Eye (tissue), 1 donor: ENCODE data around the gene RBMS1.

Experiments used
- DNase-seq: peaks from one replicate; pipeline ENCODE4 v3.0.0-alpha.2; 2015

RBMS1 gene, protein sequence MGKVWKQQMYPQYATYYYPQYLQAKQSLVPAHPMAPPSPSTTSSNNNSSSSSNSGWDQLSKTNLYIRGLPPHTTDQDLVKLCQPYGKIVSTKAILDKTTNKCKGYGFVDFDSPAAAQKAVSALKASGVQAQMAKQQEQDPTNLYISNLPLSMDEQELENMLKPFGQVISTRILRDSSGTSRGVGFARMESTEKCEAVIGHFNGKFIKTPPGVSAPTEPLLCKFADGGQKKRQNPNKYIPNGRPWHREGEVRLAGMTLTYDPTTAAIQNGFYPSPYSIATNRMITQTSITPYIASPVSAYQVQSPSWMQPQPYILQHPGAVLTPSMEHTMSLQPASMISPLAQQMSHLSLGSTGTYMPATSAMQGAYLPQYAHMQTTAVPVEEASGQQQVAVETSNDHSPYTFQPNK

DNA sequence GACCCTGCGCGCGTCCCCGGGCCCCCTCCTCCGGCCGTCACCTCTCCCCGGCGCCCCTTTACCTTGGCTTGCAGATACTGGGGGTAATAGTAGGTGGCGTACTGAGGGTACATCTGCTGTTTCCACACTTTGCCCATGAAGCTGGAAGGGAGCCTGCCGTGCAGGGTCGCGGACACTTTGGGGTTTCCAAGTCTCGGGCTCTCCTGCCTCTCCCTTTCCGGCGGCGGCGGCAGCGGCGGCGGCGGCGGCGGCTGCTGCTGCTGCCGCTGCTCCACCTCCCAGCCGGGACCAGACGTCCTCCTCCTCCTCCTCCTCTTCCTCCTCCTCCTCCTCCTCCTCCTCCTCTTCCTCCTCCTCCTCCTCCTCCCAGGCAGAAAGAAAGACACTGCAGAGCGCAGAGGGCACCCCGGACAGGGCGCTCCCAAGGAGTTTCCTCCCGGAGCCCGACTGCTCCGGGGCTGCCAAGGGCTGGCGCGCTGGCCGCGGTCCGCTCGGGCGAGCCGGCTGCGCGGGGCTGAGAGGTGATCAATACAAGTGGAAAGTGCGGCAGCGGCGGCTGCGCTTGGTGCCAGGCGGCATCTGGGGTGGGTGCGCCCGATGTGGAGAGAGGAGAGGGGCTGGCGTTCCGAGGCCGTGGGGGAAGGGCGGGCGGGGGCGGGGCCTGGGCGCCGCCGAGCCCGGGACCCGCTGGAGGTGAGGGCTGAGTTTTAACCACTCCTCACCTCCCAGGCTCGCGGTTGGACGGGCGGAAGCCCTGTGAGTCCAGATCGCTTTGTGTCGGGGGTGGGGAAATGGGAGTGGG, at the start of gene RBMS1:
Gene RBMS1 (minus strand): TSS at position 581 of the 802 bp plus-strand sequence. CDS start 444 bp downstream, at position 137.
- peak; percentile 90 for DNase-seq

DNA sequence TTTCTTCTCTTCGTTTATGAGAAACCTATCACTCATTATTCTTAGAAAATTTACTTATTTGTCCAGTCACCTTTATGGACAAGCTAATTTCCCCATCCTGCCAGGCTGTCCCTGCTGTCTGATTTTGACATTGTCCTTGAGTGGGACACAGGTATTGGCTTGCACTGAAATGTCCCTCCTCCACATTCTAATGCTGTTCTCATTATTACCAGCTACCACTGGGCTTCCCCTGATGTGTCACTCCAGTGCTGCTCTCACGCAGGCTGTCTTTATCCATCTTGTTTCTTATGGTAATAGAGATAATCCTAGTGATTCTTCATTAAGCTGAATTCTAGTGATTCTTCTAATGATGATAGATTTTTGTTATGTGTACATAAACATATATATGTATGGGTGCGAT, 48.1 kb upstream of the RBMS1 start:
- no peak for DNase-seq

DNA sequence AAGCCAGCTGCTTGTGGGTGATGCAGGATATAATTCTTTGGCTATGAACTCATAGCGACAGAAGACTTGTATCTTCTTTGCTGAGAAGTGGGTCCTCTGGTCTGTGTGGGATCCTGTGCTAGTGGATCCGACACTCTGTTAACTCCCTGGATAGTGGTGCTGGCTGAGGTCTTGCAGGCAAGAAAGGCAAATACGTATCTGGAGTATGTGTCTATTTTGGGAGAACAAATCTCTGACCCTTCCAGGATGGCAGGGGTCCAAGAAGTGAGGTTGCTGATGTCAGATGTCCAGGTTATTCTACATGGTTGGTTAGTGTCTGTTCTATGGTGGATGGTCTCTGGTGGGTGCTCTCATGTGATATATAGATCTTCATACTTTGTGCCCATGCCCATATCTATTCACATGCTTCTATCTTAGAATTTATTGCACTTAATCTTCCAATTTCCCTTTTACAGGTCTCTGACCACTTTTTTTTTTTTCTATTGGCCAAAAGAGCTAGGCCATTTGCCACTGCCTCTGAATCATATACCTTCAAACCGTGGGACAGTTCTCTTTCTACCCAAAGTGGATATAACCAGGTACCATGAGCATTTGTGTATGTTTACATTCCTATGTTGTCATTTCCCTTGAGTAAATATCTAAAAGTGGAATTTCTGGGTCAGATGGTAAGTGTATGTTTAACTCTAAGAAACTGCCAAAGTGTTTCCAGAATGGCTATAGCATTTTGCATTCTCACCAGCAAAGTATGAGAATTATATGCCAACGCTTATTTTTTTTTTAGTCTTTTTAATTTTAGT, 45.1 kb upstream of the RBMS1 start:
- no peak for DNase-seq

DNA sequence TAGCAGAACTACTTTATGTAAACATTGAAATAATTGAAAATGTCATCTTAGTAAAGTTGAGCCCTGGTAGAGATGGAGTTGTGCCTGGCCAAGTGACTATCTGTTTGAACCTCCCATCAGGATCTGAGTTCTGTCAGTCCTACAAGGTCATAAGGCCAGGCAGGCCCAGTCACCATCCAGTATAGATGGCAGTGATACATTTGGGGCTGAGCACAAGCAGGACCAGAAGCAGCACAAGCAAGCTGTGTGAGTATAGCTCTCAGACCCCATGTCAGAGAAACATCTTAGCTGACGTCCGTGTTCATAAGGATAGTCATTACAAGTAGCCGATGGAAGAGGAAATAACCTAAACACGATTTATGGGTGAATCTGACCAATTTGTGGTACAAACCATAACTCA, 44.5 kb upstream of the RBMS1 start:
- no peak for DNase-seq

DNA sequence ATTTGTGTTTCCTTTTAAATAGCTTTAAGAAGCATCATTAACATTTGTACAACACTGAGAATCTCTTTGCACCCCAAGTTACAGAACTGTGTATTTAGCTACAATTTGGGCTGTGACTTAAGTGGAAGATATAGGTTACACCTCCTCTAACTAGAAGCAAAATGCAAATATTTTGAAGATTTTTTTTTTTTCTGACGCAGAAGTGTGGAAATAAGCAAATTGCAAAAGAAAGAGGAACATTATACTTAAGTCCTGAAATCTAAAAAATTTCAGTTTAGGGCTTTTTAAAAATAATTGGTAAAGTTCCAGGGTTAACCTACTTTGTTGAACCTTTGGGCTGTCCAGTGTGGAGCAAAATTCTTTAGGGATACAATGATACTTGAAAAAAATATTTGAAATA, 41.4 kb upstream of the RBMS1 start:
- DNase-seq: no peak

DNA sequence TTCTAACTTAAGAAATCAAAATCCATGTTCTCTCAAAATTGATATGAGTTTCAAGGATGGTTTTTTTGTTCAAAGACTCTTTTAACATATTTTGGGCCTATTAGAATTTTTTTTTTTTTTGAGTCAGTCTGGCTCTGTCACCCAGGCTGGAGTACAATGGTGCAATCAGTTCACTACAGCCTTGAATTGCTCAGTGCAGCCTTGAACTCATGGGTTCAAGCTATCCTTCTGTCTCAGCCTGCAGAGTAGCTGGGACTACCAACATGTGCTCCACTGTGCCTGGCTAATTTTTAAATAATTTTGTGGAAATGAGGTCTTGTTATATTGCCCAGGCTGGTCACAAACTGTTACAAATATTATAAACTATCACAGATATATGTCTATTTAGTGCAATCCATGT, 40.6 kb upstream of the RBMS1 start:
- DNase-seq: no peak

DNA sequence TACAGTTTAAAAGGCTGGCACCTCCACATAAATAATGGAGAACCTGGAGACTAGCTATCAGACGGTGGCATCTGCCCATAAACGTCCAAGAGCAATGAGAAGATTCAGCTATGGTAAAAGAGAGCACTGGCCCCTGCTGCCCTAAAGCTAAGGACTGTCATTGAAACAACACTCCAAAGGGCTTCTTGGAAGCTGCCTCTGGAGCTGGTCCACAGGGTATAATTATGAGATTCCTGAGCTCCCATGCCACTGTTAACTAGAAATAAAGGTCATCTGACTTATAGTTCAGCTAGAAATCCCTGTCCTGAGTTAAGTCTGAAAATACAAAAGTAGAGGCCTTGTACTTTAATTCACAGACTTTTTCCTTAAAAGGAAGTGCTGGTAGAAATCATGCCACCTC, 39.9 kb upstream of the RBMS1 start:
- DNase-seq: no peak

DNA sequence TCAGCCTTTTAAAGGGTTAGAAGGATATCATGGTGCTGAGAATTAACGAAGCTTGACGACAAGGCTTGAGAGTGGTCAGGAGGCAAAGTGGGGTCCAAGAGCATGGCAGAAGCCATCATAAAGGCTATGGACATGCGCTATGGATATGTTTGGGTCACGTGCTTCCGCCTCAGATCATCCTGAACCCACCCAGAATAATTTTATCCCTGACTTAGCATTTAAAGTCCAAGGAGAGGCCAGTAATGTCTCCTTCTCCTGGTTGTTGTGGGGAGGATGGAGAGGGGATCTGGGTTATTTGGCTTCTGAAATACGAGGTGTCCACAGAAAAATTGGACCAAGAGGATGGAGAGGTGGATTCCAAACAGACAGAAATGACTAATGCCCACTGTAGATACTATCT, 38.8 kb upstream of the RBMS1 start:
- no peak for DNase-seq

DNA sequence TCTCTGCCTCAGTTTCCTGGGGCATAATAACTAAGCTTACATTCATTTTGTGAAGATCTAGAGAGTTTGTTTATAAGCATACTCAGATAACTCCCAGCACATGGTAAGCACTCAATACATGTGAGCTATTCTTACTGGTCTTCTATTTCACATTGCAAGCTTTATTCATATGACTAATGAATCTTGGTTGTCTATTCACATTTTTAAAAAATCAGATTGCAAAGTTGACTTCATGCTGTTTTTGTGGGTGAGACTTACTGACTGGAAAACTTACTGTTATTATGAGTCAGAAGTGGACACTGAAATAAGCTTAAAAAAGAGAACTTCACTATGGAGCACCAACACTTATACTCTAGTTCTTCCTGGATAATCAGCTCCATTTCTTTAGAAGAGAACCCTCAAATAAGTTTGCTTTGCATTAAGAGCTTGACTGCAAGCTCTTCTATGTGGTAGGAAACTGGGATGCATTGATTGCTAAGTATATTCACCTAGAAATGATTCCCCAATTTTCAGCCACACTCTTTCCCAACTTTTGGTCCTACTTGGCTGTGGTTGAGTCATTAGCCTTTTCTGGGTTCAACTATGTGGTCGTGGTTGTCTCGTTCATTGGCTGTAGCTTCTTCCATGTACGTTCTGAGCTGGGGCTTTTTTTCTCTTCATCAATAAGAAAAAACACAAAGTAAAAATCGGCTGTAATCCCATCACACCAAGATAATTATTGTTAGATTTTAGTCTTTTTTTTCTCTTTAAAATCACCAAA, 29.5 kb upstream of the RBMS1 start:
- DNase-seq: no peak

DNA sequence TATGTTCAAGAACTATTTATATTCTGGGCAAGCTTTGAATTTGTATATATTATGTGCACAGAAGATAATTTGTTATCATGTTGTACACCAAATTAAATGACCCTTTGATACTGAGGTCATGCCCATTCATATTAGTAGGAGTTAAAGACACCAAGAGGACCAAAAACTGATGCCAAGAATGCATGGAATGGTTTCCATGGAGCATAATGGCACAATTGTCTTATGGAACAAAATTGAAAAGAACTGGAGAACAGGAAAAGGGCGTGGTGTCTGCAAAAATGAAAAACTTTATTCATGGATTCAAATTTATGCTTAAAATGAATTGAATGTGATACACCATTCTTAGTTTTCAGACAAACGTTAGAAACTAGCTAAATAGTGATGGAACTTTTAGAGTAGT, 24.1 kb upstream of the RBMS1 start:
- DNase-seq: no peak

DNA sequence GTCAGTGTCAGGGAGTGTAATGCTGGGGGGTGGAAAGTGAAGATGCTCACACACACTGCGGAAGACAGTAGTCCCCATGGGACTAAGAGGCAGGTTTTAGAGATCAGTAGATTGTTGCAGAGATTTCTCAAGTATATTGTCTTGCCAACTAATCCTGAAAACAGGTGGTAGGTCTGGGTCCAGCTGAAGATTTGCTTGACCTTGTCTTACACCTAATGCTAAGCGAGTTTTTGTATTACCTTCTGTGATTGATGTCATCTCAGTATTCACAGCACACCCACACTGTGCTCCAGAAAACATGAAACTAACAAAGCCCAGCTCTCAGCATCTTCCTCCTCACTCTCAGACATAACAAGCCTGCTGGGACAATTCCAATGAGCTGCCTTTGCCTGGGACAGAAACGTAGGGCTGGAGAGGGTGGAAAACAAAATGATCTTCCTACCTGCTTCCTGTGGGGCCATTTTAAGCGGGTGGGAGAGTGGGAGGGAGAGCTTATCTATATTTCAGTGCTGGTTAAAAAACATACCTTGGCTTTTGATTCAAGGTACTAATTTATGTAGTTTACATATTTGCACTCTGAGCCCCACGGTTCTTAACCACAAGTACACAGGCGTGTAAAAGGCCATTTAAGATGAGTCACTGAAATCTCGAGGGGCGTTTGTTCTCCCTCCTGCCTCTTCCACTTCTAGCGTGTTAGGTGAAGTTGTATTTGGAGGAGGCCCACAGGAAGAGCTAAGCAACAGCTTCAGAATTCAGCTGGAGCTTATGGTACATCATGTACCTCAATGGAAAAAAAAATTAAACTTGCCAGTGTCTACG, 23.1 kb upstream of the RBMS1 start:
- no peak for DNase-seq

DNA sequence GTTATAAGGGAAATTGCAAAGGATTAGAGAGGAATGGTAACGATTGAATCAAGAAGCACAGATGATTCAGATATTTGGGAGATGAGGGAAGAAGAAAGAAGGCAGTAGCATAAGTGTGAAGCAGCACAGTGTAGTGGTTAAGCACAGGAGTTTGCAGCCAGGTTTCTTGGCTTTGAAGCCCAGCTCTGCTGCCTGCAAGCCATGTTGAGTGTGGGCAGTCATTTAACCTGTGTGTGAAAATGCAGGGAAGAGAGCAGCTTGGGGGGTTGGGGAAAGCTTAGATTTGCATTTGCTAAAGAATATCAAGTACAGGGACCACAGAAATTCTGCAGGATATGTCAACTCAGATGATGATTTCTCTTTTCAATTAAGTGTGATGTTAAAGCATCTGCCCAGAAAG, 21.5 kb upstream of the RBMS1 start:
- DNase-seq: no peak

DNA sequence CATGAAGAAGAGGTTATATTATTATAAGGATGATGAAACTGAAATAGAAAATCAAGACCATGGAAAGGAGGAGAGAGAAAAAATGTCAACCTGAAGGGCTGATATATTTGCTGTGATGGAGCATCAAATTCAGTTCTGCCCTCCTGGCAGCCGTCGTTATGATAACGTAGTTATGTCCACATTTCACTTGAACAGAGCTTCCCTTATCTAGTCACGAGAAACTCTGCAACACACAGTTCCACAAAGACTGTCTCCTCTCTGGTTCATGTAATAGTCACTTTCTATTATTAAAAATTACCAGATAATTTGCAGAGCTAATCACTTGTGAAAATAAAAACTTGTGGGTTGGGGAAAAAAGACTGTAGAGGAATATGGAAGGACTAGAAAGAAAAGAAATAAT, 19.5 kb upstream of the RBMS1 start:
- DNase-seq: no peak

DNA sequence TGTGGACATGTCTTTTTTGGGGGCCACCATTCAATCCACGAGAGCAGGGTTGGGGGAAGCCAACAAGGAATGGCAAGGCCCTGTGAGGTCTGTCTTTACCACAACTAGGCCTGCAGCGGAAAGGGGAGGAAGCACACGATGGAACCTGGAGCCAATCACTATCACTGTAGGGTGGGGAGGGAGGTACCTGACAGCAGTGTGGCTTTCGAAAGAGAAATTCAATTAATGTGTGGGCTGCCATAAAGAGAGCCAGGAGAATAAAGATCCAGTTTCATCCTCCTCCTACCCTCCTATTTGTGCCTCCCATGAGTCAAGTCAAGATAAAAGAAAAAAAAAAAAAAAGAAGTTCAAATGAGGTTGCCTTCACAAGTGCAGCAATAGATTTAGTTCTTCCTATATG, 18.9 kb upstream of the RBMS1 start:
- DNase-seq: no peak

DNA sequence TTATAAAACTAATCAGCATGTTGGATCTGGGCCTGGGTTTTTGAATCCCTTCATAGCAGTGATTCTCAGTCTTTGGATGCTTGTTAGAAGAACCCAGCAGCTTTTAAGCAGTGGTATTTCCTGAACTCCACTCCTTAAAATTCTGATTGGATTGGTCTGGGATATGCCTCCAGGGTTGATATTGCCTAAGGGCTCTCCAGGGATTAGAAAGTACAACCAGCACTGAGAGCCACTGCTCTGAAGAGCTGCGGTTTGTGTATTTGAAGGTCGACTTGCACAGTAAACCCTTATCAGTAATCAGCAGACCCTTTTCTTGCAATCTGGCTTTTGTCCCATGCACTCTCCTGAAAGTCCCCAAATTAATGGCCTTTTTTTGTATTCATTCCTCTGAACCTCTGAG, 17.0 kb upstream of the RBMS1 start:
- no peak for DNase-seq

DNA sequence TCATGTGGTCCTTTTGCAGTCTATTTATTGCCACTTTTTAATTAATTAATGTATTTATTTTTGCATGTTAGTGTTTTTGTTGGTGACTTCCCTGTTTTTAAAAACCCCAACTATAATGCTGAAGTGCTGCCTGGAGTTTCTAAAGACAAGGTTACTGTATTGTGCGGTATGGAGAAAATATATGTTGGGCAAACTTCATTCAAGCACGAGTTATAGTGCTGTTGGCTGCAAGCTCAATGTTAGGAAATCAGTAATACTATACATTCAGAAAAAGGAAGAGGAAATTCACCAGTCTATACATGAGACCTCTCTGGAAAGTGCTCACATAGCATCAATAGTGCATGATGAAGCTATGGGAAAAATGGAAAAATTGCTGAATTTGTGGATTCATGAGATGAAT, 15.4 kb upstream of the RBMS1 start:
- no peak for DNase-seq

DNA sequence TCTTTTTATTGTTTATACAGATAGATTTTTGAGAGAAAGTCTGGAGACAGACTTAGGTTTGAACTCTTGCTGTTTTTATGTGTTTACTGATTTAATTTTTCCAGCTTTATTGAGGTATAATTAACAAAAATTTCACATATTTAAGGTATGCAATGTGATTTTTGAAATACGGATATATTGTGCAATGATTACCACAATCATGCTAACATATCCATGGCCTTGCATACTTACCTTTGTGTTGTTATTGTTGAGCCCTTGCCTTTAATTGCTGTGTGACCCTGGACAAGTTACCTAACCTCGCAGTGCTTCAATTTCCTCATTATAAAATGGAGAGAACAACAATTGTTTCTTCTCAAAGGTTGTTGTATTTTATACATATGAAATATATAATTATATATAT, 13.9 kb upstream of the RBMS1 start:
- DNase-seq: no peak

DNA sequence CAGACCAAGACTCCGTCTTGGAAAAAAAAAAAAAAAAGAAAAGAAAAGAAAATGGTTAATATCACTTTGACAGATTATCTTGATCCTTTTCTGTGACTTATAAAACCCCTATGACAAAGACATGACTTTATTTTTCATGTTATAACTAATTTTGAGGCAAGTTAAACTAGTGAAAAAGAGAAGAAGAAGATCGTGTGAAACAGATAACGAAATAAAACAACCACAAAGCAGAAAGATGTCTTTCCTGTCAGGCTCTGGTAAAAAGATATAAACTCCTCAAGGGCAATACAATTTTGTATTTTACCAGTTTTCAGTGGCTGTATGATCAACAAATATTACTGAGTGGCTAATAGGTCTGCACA, 13.4 kb upstream of the RBMS1 start:
- no peak for DNase-seq

DNA sequence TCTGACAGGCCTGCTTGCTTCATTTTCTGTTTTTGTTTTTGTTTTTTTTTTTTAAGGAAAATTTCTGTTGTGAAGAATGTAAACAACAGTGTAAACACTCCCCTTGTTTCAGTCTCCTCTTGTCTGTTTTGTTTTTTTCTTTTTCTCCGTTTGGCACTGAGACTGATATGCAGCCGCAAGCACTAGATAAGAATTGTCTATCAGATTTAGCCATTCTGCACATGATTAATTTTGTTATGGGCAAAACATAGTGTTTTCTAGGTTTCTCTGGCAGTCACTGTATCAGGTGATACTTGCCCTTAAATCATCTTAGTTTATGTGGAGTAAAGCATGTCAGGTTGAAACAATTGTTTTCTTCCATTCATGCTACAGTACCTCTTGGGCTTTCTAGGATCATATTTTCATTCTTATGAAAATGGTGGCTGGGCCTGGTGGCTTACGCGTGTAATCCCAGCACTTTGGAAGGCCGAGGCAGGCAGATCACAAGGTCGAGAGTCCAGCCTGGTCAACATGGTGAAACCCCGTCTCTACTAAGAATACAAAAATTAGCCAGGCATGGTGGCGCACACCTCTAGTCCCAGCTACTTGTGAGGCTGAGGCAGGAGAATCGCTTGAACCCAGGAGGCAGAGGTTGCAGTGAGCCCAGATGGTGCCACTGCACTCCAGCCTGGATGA, 12.9 kb upstream of the RBMS1 start:
- DNase-seq: no peak

DNA sequence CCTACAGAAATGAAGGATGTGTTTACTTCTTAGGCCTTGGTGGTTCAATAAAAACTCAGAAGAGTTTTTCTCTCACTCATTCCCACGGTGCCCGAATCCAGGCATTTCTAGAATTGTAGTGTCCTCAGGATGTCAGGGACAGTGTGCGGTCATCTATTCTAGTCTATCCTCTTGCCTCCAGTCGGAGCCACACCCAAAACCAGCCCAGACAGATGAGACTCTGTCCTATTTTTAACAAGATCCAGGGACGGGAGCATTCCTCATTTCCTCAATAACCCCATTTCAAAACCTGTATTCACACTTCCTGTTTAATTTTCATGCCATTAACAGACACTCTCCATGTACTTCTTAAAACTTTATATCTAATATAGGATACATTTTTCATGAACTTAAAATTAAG, 11.6 kb upstream of the RBMS1 start:
- no peak for DNase-seq

DNA sequence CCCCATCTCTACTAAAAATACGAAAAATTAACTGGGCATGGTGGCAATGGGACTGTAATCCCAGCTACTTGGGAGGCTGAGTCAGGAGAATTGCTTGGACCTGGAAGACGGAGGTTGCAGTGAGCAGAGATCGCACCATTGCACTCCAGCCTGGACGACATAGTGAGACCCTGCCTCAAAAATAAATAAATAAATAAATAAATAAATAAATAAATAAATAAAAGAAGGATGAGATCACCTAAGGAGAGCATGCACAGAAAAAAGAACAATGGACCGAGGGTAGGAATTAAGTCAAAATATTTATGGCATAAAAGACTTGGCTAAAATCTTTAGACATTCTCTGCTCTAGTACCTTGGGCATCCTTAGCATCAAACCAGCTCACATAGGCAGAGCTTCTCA, 8.9 kb upstream of the RBMS1 start:
- DNase-seq: no peak
